ENCODE measurements around the gene RPL28.

GRCh38 chr19:55365245-55365644, 20.5 kb upstream of the RPL28 start:
- TF ChIP-seq, protein P1, sequence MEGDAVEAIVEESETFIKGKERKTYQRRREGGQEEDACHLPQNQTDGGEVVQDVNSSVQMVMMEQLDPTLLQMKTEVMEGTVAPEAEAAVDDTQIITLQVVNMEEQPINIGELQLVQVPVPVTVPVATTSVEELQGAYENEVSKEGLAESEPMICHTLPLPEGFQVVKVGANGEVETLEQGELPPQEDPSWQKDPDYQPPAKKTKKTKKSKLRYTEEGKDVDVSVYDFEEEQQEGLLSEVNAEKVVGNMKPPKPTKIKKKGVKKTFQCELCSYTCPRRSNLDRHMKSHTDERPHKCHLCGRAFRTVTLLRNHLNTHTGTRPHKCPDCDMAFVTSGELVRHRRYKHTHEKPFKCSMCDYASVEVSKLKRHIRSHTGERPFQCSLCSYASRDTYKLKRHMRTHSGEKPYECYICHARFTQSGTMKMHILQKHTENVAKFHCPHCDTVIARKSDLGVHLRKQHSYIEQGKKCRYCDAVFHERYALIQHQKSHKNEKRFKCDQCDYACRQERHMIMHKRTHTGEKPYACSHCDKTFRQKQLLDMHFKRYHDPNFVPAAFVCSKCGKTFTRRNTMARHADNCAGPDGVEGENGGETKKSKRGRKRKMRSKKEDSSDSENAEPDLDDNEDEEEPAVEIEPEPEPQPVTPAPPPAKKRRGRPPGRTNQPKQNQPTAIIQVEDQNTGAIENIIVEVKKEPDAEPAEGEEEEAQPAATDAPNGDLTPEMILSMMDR (IDR thresholded peaks at IDR 0.05): no peak
- TF ChIP-seq POLR2A (IDR thresholded peaks at IDR 0.05): no peak
